ENCODE data around the gene PARD6G.
"Not testable (repeated sequence)": the region's sequence is repeated elsewhere in the genome, so short reads cannot be mapped to it uniquely, and the experiment has no call there.

GRCh38 chr18:80262241-80263033, 15.1 kb upstream of the PARD6G start:
- not testable (repeated sequence) for TF ChIP-seq MAX (IDR thresholded peaks at IDR 0.05); EZH2 (conservative IDR thresholded peaks at IDR 0.05; ENCODE audit: low read depth, low read length); ZNF691 (CRISPR knock-in tag; IDR thresholded peaks at IDR 0.05; ENCODE audit: borderline replicate concordance, low read depth); NRL (CRISPR knock-in tag; IDR thresholded peaks at IDR 0.05; ENCODE audit: borderline replicate concordance); GABPB1 (CRISPR knock-in tag; IDR thresholded peaks at IDR 0.05)

All from HepG2 (cell line).